Cardiac fibroblast (primary cell): Measurements from ENCODE around the gene OR1K1.

Experiments
- DNase-seq, 2 donors: peaks; one replicate each; pipeline versions ENCODE4 v3.0.0 to v3.0.0-alpha.2; 2010; ENCODE audit warnings: low read depth in 2 of 2
- H3K4me3 ChIP-seq, 2 donors: replicated peaks in 1 of 2; 1 replicate in 1 of 2; 2 replicates in 1 of 2; pipeline ENCODE4 v1.5.1; 2011; ENCODE audit warnings: low read depth in 2 of 2, low read length in 2 of 2, mild to moderate bottlenecking in 2 of 2, moderate library complexity in 1 of 2
- TF ChIP-seq, protein P1 (sequence below): IDR thresholded peaks from one replicate; pipeline ENCODE4 v1.5.1; 2011; ENCODE audit warnings: low read depth, mild to moderate bottlenecking, low read length, inconsistent platforms

Gene OR1K1, protein sequence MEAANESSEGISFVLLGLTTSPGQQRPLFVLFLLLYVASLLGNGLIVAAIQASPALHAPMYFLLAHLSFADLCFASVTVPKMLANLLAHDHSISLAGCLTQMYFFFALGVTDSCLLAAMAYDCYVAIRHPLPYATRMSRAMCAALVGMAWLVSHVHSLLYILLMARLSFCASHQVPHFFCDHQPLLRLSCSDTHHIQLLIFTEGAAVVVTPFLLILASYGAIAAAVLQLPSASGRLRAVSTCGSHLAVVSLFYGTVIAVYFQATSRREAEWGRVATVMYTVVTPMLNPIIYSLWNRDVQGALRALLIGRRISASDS

DNA sequence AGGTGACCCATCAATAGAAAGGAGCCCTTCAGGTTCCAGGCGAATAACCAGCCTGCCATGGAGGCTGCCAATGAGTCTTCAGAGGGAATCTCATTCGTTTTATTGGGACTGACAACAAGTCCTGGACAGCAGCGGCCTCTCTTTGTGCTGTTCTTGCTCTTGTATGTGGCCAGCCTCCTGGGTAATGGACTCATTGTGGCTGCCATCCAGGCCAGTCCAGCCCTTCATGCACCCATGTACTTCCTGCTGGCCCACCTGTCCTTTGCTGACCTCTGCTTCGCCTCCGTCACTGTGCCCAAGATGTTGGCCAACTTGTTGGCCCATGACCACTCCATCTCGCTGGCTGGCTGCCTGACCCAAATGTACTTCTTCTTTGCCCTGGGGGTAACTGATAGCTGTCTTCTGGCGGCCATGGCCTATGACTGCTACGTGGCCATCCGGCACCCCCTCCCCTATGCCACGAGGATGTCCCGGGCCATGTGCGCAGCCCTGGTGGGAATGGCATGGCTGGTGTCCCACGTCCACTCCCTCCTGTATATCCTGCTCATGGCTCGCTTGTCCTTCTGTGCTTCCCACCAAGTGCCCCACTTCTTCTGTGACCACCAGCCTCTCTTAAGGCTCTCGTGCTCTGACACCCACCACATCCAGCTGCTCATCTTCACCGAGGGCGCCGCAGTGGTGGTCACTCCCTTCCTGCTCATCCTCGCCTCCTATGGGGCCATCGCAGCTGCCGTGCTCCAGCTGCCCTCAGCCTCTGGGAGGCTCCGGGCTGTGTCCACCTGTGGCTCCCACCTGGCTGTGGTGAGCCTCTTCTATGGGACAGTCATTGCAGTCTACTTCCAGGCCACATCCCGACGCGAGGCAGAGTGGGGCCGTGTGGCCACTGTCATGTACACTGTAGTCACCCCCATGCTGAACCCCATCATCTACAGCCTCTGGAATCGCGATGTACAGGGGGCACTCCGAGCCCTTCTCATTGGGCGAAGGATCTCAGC, at the start of gene OR1K1:
Gene OR1K1, plus strand, starts transcription at position 58 of the 995 bp plus-strand sequence. Its CDS starts 0 bp downstream, at position 58.
- no peak for DNase-seq
- TF ChIP-seq, protein P1, sequence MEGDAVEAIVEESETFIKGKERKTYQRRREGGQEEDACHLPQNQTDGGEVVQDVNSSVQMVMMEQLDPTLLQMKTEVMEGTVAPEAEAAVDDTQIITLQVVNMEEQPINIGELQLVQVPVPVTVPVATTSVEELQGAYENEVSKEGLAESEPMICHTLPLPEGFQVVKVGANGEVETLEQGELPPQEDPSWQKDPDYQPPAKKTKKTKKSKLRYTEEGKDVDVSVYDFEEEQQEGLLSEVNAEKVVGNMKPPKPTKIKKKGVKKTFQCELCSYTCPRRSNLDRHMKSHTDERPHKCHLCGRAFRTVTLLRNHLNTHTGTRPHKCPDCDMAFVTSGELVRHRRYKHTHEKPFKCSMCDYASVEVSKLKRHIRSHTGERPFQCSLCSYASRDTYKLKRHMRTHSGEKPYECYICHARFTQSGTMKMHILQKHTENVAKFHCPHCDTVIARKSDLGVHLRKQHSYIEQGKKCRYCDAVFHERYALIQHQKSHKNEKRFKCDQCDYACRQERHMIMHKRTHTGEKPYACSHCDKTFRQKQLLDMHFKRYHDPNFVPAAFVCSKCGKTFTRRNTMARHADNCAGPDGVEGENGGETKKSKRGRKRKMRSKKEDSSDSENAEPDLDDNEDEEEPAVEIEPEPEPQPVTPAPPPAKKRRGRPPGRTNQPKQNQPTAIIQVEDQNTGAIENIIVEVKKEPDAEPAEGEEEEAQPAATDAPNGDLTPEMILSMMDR, result no peak
- H3K4me3 ChIP-seq, result no peak within 1 kb of the TSS

DNA sequence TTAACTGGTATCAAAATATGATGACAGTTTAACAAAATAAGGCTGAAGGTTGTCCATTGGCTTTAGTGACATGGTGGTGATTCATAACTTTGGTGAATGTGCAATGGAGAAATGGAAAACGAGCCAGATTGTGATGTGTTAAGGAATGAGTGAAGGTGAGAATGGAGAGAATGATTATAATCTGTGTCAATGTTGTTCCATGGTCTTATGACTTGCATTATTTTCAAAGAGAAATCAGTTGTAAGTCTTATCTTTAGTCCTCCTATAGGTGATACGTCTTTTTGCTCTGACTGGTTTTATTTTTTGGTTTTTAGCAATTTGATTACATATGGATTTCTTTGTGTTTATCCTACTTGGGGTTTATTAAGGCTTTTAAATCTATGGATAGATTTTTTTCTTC, 45.1 kb upstream of the OR1K1 start:
- no peak for DNase-seq
- TF ChIP-seq, protein P1, result no peak
- H3K4me3 ChIP-seq, result no peak overlapping the region

DNA sequence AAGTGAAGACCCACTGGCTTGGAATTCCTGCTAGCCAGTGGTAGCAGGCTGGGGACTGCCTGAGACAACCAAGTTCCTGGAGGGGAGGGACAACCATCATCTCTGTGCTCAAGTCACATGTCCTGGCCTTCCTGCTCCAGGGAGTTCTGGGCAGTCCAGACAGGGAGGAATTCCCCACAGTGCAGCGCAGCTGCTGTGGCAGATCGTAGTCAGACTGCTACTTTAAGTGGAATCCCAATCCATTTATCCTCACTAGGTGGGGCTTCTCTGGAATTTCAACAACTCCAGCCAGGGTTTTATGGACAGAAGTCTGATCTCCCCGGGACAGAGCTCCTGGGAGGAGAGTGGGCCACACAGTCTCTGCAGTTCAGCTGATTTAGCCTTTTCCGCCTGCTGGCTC, 32.1 kb upstream of the OR1K1 start:
- no peak for DNase-seq

DNA sequence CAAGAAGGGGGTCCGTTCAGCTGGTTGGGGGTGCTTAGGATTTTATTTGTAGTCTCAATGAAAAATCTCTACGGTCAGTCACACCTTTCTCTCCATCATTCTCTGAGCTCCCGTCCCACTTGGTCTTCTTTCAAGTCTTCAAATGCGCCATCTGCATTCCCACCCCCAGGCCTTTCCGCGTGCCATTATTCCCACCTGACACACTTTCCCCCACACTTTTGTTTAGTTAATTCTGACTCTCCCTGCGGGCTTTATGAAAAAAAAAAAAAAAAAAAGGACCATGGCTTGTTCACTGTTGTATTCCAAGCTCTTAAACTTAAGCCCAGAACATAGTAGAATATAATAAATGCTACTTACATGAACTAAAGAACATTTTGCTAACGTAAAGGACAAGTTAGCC, 22.9 kb upstream of the OR1K1 start:
- no peak overlapping the region for H3K4me3 ChIP-seq
- TF ChIP-seq, protein P1, result no peak
- no peak for DNase-seq

More for the DNA sequence above, 32.1 kb upstream of the OR1K1 start:
- TF ChIP-seq, protein P1, result no peak
- H3K4me3 ChIP-seq, result no peak overlapping the region

DNA sequence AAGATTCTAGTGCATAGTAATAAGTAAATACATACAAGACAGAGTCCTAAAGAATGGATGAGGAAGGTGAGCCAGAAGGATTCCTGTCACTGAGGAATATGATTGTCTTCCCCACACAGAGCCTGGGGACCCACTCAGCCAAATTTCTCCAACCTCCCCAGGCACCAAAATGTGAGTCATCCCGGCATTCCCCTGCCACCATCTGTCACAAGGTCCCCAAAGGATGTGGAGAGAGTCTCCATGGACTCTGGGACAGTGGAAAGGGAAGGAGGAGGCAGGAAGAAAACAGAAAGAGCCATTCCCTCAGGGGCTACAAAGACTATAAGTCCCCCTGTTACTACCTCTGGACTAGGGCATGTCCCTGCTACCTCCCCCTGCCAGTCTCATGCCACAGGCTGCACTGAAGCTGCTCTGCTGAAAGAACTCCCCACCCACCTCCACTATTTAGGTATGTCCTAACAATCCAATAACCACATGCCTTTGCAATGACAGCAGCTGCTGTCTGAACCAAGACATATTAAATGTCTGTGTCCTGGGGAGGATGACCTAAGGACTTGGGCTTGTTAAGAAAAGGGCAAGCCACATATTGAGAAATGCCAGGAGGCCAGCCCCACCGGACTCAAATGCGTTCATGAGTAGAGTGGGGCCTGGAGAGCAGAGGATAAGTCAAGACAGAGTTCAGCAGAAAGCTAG, 21.8 kb upstream of the OR1K1 start:
- TF ChIP-seq, protein P1, result no peak
- peak; percentile 2 to 68 for DNase-seq

DNA sequence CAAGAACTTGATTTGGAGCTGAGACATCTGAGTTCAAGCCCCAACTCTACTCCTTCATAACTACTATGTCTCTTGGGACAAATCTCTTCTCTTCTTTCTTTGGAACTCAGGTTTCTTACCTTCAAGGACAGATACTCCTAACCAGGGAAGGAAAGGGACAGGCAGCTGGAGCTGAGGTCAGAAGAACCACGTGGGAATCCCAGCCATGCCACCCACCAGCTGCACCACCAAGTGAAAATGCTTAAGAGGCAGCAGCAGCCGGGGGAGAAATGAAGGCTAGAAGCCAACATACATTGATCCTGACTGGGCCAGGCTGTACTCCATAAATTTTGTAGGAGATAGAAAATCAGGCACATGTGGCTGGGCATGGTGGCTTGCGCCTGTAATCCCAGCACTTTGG, 20.7 kb upstream of the OR1K1 start:
- H3K4me3 ChIP-seq, result no peak overlapping the region
- TF ChIP-seq, protein P1, result no peak
- no peak for DNase-seq

More for the DNA sequence above, 21.8 kb upstream of the OR1K1 start:
- no peak overlapping the region for H3K4me3 ChIP-seq
